Endothelial cell of umbilical vein (primary cell): ENCODE data around the gene TROAP.

Experiments used
- EZH2 ChIP-seq: IDR thresholded peaks from 2 replicates; pipeline ENCODE4 v1.6.1; 2012; ENCODE audit warnings: borderline replicate concordance, low read depth, mild to moderate bottlenecking, moderate library complexity, low read length, inconsistent platforms; ENCODE audit not compliant: severe bottlenecking
- FOS ChIP-seq: IDR thresholded peaks from 2 replicates; pipeline ENCODE4 v1.6.1; 2011; ENCODE audit warnings: mild to moderate bottlenecking, low read length, moderate library complexity, borderline replicate concordance; ENCODE audit not compliant: insufficient read depth
- JUN ChIP-seq: IDR thresholded peaks from 2 replicates; pipeline ENCODE4 v1.6.1; 2011; ENCODE audit warnings: borderline replicate concordance, low read depth; ENCODE audit not compliant: insufficient read length, insufficient read depth
- MYC ChIP-seq: IDR thresholded peaks from one replicate; pipeline ENCODE4 v1.6.1; 2011; ENCODE audit warnings: mild to moderate bottlenecking, low read depth, low read length
- POLR2A ChIP-seq: IDR thresholded peaks from 2 replicates; pipeline ENCODE4 v1.6.1; 2012; ENCODE audit warnings: low read depth, mild to moderate bottlenecking, control low read depth, low read length
- POLR2AphosphoS5 ChIP-seq: IDR thresholded peaks from 2 replicates; pipeline ENCODE4 v1.6.1; 2012; ENCODE audit warnings: low read depth, mild to moderate bottlenecking, control low read depth, low read length, moderate library complexity; ENCODE audit not compliant: insufficient read depth
- TF ChIP-seq, protein P1 (sequence below), 2 donors: IDR thresholded peaks; 1 replicate in 1 of 2; 2 replicates in 1 of 2; pipeline ENCODE4 v1.5.1; 2011; ENCODE audit warnings: low read length in 2 of 2, mild to moderate bottlenecking in 2 of 2, moderate library complexity in 2 of 2, control low read depth in 1 of 2, inconsistent platforms in 1 of 2, low read depth in 1 of 2; ENCODE audit not compliant: insufficient read depth in 1 of 2; ENCODE audit errors: extremely low read depth in 1 of 2

DNA sequence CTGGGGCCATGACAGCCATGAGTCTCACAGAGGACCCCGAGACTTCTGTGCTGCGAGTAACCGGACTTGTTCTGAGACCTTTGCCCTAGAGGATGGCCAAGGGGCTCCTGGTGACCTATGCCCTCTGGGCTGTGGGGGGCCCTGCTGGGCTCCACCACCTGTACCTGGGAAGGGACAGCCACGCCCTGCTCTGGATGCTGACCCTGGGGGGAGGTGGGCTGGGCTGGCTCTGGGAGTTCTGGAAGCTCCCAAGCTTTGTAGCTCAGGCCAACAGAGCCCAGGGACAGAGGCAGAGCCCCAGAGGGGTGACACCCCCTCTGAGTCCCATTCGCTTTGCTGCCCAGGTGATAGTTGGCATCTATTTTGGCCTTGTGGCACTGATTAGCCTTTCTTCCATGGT lies 25.7 kb downstream of the TROAP start:
- TF ChIP-seq, protein P1, sequence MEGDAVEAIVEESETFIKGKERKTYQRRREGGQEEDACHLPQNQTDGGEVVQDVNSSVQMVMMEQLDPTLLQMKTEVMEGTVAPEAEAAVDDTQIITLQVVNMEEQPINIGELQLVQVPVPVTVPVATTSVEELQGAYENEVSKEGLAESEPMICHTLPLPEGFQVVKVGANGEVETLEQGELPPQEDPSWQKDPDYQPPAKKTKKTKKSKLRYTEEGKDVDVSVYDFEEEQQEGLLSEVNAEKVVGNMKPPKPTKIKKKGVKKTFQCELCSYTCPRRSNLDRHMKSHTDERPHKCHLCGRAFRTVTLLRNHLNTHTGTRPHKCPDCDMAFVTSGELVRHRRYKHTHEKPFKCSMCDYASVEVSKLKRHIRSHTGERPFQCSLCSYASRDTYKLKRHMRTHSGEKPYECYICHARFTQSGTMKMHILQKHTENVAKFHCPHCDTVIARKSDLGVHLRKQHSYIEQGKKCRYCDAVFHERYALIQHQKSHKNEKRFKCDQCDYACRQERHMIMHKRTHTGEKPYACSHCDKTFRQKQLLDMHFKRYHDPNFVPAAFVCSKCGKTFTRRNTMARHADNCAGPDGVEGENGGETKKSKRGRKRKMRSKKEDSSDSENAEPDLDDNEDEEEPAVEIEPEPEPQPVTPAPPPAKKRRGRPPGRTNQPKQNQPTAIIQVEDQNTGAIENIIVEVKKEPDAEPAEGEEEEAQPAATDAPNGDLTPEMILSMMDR (IDR thresholded peaks at IDR 0.05; ENCODE audit: extremely low read depth in 1 of 2, insufficient read depth in 1 of 2, low read depth in 1 of 2, low read length in 2 of 2) = no peak
- TF ChIP-seq POLR2AphosphoS5 = no peak
- TF ChIP-seq MYC = no peak
- TF ChIP-seq EZH2 = no peak
- no peak for TF ChIP-seq POLR2A
- no peak for TF ChIP-seq FOS
- TF ChIP-seq JUN = no peak
